Vagina (tissue), 2 donors: Measurements from ENCODE around the gene C2CD2.

Experiments
- POLR2A ChIP-seq, 2 donors: fragments of 450-650 bp; IDR thresholded peaks; one replicate each; pipeline ENCODE4 v1.6.1; 2017; ENCODE audit warnings: antibody characterized with exemption in 2 of 2, mild to moderate bottlenecking in 2 of 2, moderate library complexity in 2 of 2
- POLR2AphosphoS5 ChIP-seq, 2 donors: sonication (generic); formaldehyde crosslinking; IDR thresholded peaks; one replicate each; pipeline ENCODE4 v1.9.0; 2017; ENCODE audit warnings: antibody characterized with exemption in 2 of 2, mild to moderate bottlenecking in 2 of 2, low read depth in 1 of 2; ENCODE audit not compliant: insufficient read depth in 1 of 2
- TF ChIP-seq, protein P1 (sequence below), 3 experiments: fragments of 450-650 bp in 2 of 3; fragments of 200-600 bp in 1 of 3; sonication (generic) in 1 of 3; IDR thresholded peaks; one replicate each; pipeline ENCODE4 v1.5.1; 2017 to 2019; ENCODE audit warnings: antibody characterized with exemption in 3 of 3, mild to moderate bottlenecking in 2 of 3, moderate library complexity in 2 of 3

DNA sequence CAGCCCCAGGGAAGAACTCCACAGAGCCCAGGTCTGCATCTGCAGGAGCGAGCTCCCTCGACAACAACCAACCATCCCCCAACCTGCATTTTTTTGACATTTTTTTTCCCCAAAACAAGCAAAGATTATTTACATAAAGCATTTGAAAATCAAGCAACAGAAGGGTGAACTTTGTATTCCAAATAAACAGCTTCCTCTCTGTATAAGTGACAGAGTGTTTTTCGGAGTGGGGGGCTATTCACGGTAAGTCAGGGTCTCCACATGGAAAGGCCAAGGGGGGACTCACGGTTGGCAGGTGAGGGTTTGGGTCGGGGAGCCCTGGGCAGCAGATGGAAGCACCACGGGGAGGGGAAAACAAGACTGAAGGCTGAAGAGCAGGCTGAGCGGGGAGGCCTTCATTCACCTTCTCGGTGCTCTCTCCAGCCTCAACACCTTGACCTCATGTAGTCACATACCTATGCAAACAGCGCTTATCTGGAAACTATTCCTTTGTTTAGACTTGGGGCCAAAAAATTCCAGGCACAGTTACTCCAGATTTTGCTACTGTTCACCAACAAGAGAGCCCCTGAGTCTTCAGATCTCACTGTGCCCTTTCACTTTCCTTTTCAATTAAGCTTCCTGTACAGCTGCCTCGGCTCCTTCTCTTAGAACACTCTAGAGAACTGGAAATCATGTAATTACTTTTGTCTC lies 27.6 kb downstream of the C2CD2 start:
- TF ChIP-seq, protein P1, sequence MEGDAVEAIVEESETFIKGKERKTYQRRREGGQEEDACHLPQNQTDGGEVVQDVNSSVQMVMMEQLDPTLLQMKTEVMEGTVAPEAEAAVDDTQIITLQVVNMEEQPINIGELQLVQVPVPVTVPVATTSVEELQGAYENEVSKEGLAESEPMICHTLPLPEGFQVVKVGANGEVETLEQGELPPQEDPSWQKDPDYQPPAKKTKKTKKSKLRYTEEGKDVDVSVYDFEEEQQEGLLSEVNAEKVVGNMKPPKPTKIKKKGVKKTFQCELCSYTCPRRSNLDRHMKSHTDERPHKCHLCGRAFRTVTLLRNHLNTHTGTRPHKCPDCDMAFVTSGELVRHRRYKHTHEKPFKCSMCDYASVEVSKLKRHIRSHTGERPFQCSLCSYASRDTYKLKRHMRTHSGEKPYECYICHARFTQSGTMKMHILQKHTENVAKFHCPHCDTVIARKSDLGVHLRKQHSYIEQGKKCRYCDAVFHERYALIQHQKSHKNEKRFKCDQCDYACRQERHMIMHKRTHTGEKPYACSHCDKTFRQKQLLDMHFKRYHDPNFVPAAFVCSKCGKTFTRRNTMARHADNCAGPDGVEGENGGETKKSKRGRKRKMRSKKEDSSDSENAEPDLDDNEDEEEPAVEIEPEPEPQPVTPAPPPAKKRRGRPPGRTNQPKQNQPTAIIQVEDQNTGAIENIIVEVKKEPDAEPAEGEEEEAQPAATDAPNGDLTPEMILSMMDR (IDR thresholded peaks at IDR 0.05): no peak
- TF ChIP-seq POLR2A (IDR thresholded peaks at IDR 0.05) (no peak), POLR2AphosphoS5 (IDR thresholded peaks at IDR 0.05; ENCODE audit: insufficient read depth in 1 of 2, low read depth in 1 of 2) (peak; percentile 10 to 65)
